Stimulated activated CD4-positive, alpha-beta T cell treated with anti-CD3 and anti-CD28 coated beads, TNF-alpha, amount 100 ng/mL, for 4 hours (primary cell): Measurements from ENCODE around the gene OR4M1.
"Not testable (repeated sequence)": the region's sequence is repeated elsewhere in the genome, so short reads cannot be mapped to it uniquely, and the experiment has no call there.

Experiments
- DNase-seq, 3 experiments: peaks; one replicate each; pipeline ENCODE4 v3.0.0-alpha.2; 2020; ENCODE audit warnings: low read depth in 3 of 3

OR4M1 gene

DNA sequence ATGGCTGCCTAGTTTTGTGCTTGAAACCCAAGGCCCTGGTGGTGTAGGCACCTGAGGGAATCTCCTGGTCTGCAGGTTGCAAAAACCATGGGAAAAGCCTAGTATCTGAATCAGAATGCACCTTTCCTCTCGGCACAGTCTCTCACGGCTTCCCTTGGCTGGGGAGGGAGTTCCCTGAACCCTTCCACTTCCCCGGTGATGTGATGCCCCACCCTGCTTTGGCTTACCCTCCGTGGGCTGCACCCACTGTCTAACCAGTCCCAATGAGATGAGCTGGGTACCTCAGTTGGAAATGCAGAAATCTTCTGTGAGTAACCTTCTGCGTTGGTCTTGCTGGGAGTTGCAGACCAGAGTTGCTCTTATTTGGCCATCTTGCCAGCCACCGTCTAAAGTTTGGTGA is 47.7 kb downstream of the OR4M1 start:
- not testable (repeated sequence) for DNase-seq

DNA sequence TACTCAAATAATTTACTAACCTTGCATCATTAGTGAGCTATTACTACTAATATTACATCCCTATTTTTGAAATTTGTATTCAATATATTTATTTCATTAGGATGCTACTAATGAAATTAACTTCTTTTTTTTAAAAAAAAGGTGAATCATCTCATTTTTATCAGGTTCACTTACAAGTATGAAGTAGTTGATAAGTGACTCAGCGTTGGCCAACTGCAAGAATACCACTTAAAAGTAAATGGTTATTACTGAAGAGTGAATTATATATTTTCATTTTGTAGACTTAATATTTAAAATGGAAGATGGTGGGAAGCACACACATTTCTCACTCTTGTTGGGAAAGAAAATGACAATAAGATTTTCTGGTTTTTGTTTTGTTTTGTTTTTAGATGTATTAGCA is 49.9 kb downstream of the OR4M1 start:
- no peak for DNase-seq

DNA sequence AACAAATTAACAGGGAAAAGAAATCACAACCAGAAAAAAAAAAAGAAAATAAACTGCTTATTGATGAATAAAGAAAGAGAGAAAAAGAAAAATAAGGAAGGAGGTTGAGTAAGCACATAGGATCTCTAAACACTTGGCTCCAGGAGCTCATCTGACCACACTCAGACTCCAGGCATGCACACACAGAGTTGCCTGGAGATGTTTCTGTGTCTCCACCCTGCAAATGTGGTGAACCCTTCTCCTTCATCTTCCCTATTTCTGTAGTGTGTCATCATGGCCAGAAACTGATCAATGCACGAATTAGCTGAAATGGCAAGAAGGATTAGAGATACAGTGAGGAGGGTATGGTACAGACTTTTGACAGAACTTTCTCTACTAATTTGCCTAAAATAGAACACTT is 50.5 kb downstream of the OR4M1 start:
- no peak for DNase-seq

DNA sequence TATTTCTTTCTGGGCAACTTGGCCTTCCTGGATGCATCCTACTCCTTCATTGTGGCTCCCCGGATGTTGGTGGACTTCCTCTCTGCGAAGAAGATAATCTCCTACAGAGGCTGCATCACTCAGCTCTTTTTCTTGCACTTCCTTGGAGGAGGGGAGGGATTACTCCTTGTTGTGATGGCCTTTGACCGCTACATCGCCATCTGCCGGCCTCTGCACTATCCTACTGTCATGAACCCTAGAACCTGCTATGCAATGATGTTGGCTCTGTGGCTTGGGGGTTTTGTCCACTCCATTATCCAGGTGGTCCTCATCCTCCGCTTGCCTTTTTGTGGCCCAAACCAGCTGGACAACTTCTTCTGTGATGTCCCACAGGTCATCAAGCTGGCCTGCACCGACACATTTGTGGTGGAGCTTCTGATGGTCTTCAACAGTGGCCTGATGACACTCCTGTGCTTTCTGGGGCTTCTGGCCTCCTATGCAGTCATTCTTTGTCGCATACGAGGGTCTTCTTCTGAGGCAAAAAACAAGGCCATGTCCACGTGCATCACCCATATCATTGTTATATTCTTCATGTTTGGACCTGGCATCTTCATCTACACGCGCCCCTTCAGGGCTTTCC is 54.4 kb downstream of the OR4M1 start:
- not testable (repeated sequence) for DNase-seq

DNA sequence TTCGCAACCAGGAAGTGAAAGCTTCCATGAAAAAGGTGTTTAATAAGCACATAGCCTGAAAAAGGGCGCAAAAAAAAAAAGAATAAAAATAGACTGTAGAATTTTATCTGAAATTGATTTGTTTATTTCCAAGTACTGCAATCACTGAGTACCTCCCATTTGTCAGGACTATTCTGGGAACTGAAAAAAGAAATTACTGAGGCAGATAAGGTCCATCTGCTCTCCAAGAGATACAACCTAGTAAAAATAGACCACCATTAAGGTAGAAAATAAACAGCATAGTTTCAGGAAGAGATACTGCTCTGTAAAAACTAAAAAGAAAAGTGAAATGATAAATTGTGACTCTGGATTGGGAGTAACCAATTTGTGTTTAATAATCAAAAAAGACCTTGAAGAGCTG is 55.0 kb downstream of the OR4M1 start:
- DNase-seq = no peak
